Uterus (tissue), 4 donors: Measurements from ENCODE around the gene KRTAP10-12. TPM values are rescaled to one million over a fixed set of nuclear protein-coding genes. Genes with fewer than 3 reads are reported as not detected.

ENCODE experiments used
- DNase-seq, 2 donors: peaks; one replicate each; pipeline ENCODE4 v3.0.0-alpha.2; 2019 to 2020
- H3K27ac ChIP-seq, 2 donors: fragments of 200-600 bp; sonication (generic); 1 replicate in 1 of 2; 2 replicates in 1 of 2; pipeline ENCODE4 v1.5.1; 2016 to 2018
- H3K27me3 ChIP-seq, 2 donors: fragments of 200-600 bp; sonication (generic); one replicate each; pipeline ENCODE4 v1.5.1; 2018 to 2019; ENCODE audit warnings: control low read depth in 1 of 2
- H3K36me3 ChIP-seq, 2 donors: fragments of 200-600 bp; sonication (generic); one replicate each; pipeline ENCODE4 v1.5.1; 2019; ENCODE audit warnings: control low read depth in 1 of 2
- H3K4me1 ChIP-seq, 2 donors: fragments of 200-600 bp; sonication (generic); one replicate each; pipeline ENCODE4 v1.5.1; 2018 to 2019; ENCODE audit warnings: control low read depth in 1 of 2
- H3K4me3 ChIP-seq, 2 donors: fragments of 200-600 bp; sonication (generic); 1 replicate in 1 of 2; 2 replicates in 1 of 2; pipeline ENCODE4 v1.5.1; 2018 to 2019; ENCODE audit warnings: mild to moderate bottlenecking in 1 of 2
- H3K9me3 ChIP-seq, 2 donors: fragments of 200-600 bp; sonication (generic); one replicate each; pipeline ENCODE4 v1.5.1; 2019; ENCODE audit warnings: control low read depth in 1 of 2
- CTCF ChIP-seq, 4 experiments: fragments of 200-600 bp in 2 of 4; fragments of 450-650 bp in 2 of 4; sonication (generic) in 2 of 4; IDR thresholded peaks; one replicate each; pipeline ENCODE4 v1.5.1; 2016 to 2019; ENCODE audit warnings: antibody characterized with exemption in 4 of 4, mild to moderate bottlenecking in 2 of 4, moderate library complexity in 1 of 4
- POLR2A ChIP-seq, 2 donors: fragments of 450-650 bp; IDR thresholded peaks; one replicate each; pipeline ENCODE4 v1.6.1; 2016; ENCODE audit warnings: antibody characterized with exemption in 2 of 2, mild to moderate bottlenecking in 1 of 2, moderate library complexity in 1 of 2
- intact Hi-C: fragments of 100-400 bp; cut with DNase I; formaldehyde crosslinking; loops from one replicate; pipeline ENCODE4 v1.15.1; 2023; ENCODE audit warnings: low total_unique reads
- total RNA-seq, 4 donors: library from RNA; depleted of rRNA in 3 of 4; stranded (reverse); fragments of >200 nt in 3 of 4; gene quantifications; one replicate each; pipeline versions ENCODE4 v1.1.0 to v1.2.4, GENCODE V29; 2014 to 2023
- donor health status: DM: yes; HTN: yes; CAD: no.

Gene KRTAP10-12
- total RNA-seq, 4 donors from 2014 or later = not detected

DNA sequence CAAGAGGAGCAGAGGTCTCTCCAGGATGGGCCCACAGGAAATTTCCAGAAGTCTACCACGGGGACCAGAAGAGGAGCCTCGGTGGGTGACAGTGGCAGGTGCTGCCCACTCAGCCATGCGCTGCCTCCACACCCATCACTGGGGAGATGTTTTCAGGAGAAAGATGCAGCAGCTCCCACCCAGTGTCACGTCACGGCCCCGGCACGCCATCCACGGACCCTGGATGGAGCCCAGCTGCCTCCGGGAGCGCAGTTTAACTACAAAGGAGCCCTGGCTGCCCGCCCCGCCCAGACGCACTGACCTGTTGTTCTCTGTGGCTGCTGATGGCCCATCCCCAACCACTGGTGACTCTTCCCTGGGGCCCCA is 7.6 kb downstream of the KRTAP10-12 start:
- peaks cover 0 to 34% of the 10 kb centered on the region in 2 donors for H3K27me3 ChIP-seq
- intact Hi-C loops = no loop called here
- no peaks in the 10 kb centered on the region for H3K4me1 ChIP-seq
- DNase-seq = no peak
- no peak overlapping the region for H3K27ac ChIP-seq
- no peaks in the 10 kb centered on the region for H3K9me3 ChIP-seq
- no peaks in the 10 kb centered on the region for H3K36me3 ChIP-seq
- TF ChIP-seq POLR2A (IDR thresholded peaks at IDR 0.05) = no peak
- TF ChIP-seq CTCF (IDR thresholded peaks at IDR 0.05) = no peak
- no peak overlapping the region for H3K4me3 ChIP-seq

DNA sequence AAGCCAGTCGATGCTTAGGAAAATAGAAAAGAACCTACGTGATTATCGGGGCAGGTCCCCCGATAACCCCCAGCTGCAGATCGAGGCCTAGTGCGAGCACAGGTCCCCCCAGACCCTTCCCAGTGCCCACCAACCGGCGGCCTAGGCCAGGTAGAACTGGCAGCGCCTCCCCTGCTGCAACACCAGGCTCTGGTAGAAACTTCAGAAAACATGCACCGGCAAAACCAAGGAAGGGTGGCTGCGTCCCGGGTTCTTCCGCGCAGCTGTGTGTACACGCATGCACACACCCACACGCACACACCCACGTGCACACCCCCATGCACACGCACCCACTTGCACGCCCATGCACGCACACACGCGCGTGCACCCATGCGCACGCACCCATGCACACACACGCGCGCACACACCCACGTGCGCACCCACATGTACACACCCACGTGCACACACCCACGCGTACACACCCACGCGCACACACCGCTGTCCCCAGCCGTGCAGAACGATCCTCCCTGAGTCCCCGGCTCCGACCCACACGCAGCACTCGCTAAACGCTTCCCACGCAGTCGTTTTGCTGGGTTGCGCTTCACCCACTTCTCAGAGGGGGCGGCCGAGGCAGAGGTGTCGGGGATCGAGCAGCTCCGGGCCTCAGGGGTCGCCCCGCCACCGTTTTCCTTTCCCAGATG is 9.2 kb downstream of the KRTAP10-12 start:
- intact Hi-C loops = no loop called here
- Histone ChIP-seq H3K27me3 (peaks cover 0 to 33% of the 10 kb centered on the region in 2 donors), H3K27ac (no peak overlapping the region), H3K36me3 (no peaks in the 10 kb centered on the region), H3K4me3 (no peak overlapping the region), H3K9me3 (no peaks in the 10 kb centered on the region), H3K4me1 (no peaks in the 10 kb centered on the region)
- TF ChIP-seq CTCF (IDR thresholded peaks at IDR 0.05) = no peak
- no peak for TF ChIP-seq POLR2A (IDR thresholded peaks at IDR 0.05)
- peak in 1 of 2 donors; percentile 5 for DNase-seq

DNA sequence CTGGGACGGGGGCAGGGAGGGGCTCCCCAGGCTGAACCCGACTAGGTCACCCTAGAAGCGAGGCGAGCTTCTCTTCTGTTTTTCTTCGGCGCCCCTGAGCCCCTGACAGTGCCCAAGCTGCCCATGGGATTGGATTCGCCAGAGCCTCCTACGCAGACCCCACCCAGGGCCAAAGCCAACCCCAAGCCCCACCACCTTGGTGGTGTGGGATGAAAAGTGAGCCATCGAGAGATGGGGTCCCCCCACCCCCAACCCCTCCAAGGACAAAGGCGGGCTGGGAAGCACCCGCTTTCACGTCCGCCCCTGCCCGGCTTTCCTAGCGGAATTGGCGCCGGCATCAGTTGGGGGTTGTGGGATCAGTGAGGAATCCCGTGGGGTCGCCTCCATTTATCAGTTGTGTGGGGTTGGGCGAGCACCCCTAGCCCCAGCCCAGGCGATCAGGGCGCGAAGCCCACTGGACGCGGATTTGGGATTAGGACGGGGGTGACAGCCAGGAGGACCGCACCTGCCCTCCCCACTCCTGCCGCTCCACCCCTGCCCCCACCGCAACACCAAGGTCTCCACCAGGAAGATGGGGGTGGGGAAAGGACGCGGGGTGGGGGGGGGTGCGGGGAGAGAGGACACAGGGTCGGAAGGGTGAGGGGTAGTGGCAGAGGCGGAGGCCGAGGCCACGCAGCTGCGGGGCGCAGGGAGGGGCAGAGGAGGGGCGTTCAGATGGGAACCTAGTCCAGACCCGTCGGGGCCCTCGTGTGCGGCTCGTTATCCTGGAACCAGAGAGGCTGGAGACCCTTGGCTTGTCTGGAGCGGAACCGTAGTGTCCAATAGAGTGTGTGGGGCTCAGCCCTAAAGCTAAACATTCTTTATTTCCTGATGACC is 10.0 kb downstream of the KRTAP10-12 start:
- H3K27me3 ChIP-seq = peaks cover 0 to 41% of the 10 kb centered on the region in 2 donors
- TF ChIP-seq CTCF (IDR thresholded peaks at IDR 0.05) = no peak
- no peak for TF ChIP-seq POLR2A (IDR thresholded peaks at IDR 0.05)
- no peak overlapping the region for H3K27ac ChIP-seq
- no peaks in the 10 kb centered on the region for H3K4me1 ChIP-seq
- DNase-seq = peak in 1 of 2 donors; percentile 6
- intact Hi-C loops = no loop called here
- H3K9me3 ChIP-seq = no peaks in the 10 kb centered on the region
- no peaks in the 10 kb centered on the region for H3K36me3 ChIP-seq
- H3K4me3 ChIP-seq = no peak overlapping the region

GRCh38 chr21:44708213-44708865 is 11.4 kb downstream of the KRTAP10-12 start:
- peaks cover 0 to 51% of the 10 kb centered on the region in 2 donors for H3K27me3 ChIP-seq
- TF ChIP-seq CTCF (IDR thresholded peaks at IDR 0.05) (no peak), POLR2A (IDR thresholded peaks at IDR 0.05) (no peak)
- peak in 1 of 2 donors; percentile 4 for DNase-seq

More at GRCh38 chr21:44708213-44708865, 11.4 kb downstream of the KRTAP10-12 start:
- Histone ChIP-seq H3K4me3 (no peak overlapping the region), H3K9me3 (no peaks in the 10 kb centered on the region), H3K36me3 (no peaks in the 10 kb centered on the region), H3K4me1 (no peaks in the 10 kb centered on the region), H3K27ac (no peak overlapping the region)
- intact Hi-C loops = no loop called here
